RWPE1 (cell line): ENCODE data around the gene SGPP2.
"Not testable (repeated sequence)": the region's sequence is repeated elsewhere in the genome, so short reads cannot be mapped to it uniquely, and the experiment has no call there.

Experiments used
- CTCF ChIA-PET: fragments of 350-600 bp; sonication (Branson Sonifier 250); formaldehyde crosslinking; extraction: SDS; loops from one replicate; lab custom pipeline; 2021; lab: Yijun Ruan, JAX
- POLR2A ChIA-PET: fragments of 400-600 bp; formaldehyde crosslinking; extraction: SDS; loops from one replicate; lab custom pipeline; 2020; ENCODE audit warnings: antibody characterized with exemption; ENCODE audit not compliant: low non-redundant PET; lab: Yijun Ruan, JAX
- DNase-seq: peaks from one replicate; pipeline ENCODE4 v3.0.0; 2012; ENCODE audit warnings: low spot score
- H3K27ac ChIP-seq: fragments of 450-650 bp; 2 replicates; pipeline ENCODE4 v1.5.1; 2017
- CTCF ChIP-seq: fragments of 450-650 bp; conservative IDR thresholded peaks from 2 replicates; pipeline ENCODE4 v1.5.1; 2017; ENCODE audit warnings: low read depth, mild to moderate bottlenecking

The SGPP2 gene

GRCh38 chr2:222433332-222434173, 9.2 kb downstream of the SGPP2 start:
- no peak for DNase-seq
- H3K27ac ChIP-seq, result no peak overlapping the region
- CTCF ChIA-PET, result interaction anchor here (1.2 kb wide), 1 partner anchor 109 kb away, joined by 3 read pairs; no protein-coding TSS in a partner anchor

DNA sequence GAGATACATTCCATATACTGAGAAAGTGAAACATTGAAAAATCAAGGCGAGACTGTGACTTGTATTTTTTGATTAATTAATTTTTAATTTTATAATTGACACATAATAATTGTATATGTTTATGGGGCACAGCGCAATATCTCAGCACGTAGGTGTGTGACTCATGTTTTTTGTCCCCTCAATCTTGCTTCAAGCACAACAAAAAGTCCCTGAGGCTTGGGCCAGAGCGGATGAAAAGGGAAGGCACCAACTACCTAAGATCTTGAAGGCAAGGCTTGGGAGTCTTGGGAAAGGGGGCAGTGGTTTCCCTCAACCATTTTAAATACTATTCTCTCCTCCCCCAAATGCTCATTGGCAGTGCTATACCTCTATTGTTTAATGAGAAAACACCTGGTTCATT, 9.9 kb downstream of the SGPP2 start:
- TF ChIP-seq CTCF, result no peak
- no peak overlapping the region for H3K27ac ChIP-seq
- POLR2A ChIA-PET, result no interaction called here
- CTCF ChIA-PET, result no interaction called here
- DNase-seq, result no peak

More at GRCh38 chr2:222433332-222434173, 9.2 kb downstream of the SGPP2 start:
- no peak for TF ChIP-seq CTCF
- POLR2A ChIA-PET, result no interaction called here

DNA sequence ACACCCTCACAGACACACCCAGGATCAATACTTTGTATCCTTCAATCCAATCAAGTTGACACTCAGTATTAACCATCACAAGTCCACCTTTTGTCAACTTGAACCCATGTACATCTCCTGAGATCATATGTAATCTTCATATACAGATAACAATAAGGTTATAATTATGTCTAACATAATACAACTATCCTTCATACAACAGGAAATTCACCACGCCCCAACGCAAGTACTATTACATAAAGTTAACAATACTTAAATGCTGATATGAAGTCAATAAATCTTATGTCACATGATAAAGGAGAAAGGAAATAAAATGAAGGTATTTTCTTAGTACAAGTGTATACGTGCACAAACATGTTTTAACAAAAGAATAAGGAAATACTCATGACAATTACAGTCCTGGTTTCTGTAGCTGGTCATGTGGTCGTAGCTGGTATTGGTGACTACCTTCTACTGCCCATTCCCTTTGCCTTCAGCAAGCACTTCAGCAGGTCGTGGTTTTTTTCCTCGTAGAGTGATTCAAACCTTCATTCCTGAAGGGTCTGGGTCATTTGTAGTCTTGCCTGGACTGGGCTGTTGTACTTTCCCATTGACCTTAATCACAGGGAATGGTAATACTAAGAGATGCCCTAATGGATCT, 11.2 kb downstream of the SGPP2 start:
- DNase-seq, CTCF ChIA-PET, POLR2A ChIA-PET, H3K27ac ChIP-seq: not testable (repeated sequence)

GRCh38 chr2:222436040-222436413, 11.7 kb downstream of the SGPP2 start:
- ChIA-PET POLR2A (no interaction called here), CTCF (no interaction called here)
- no peak for DNase-seq
- no peak for TF ChIP-seq CTCF
- no peak overlapping the region for H3K27ac ChIP-seq

DNA sequence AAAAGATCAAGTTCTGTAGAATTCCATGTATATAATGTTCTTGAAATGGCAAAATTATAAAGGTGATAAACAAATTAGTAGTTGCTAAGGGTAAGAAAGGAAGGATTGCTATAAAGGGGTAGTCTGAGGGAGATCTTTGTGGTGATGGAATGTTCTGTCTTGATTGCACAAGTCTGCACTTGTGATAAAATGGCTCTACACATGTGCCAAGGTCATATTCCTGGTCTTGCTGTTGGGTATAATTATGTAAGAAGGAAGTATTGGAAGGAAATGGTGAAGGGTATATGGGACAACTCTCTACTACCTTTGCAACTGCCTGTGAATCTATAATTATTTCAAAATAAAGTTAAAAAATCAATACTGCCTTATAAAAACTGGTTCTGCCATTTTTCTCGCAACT, 15.3 kb downstream of the SGPP2 start:
- DNase-seq, result no peak
- no peak for TF ChIP-seq CTCF
- POLR2A ChIA-PET, result no interaction called here
- no peak overlapping the region for H3K27ac ChIP-seq
- CTCF ChIA-PET, result no interaction called here

GRCh38 chr2:222440673-222441422, 16.5 kb downstream of the SGPP2 start:
- TF ChIP-seq CTCF, result no peak
- peak; percentile 39 for DNase-seq
- CTCF ChIA-PET, result interaction anchor here (0.6 to 1.1 kb wide), 2 partner anchors 22 to 516 kb away, joined by 3 read pairs; no protein-coding TSS in a partner anchor
- no peak overlapping the region for H3K27ac ChIP-seq
- POLR2A ChIA-PET, result no interaction called here
